Measurements from ENCODE around the gene SERGEF. TPM values are rescaled to one million over a fixed set of nuclear protein-coding genes. Genes with fewer than 3 reads are reported as not detected.

Gene SERGEF
- total RNA-seq, 1 experiment from 2014 or later, result 26.1 TPM

DNA sequence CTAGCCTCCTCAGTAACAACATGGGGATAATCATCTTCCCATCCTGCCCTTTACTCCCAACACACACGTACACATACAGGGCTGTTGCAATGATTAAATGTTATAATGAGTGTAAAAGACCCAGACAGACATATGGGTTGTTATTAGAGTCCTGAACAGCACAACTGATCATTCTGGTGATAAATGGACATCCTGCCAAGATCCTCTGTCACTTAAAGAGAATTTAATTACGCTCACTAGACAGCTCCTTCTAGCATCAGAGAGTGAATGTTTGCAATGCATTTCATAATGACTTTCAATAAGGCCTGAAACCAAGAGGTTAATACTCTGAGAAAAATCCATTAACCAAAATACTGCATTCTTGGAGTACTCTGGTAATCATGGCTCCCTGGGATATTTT lies 162.5 kb downstream of the SERGEF start:
- DNase-seq (ENCODE audit: unreplicated experiment), result no peak
- ChIA-PET CTCF (interaction anchor here (1.1 to 4.2 kb wide), 2 partner anchors 14 to 118 kb away, joined by 3 to 35 read pairs; no protein-coding TSS in a partner anchor), POLR2A (no interaction called here)
- TF ChIP-seq CTCF (IDR thresholded peaks at IDR 0.05; ENCODE audit: unreplicated experiment), result no peak
- Mint-ChIP-seq H3K27ac (ENCODE audit: low read depth, unreplicated experiment) (no peak overlapping the region), H3K4me3 (ENCODE audit: unreplicated experiment) (no peak overlapping the region), H3K27me3 (ENCODE audit: insufficient read depth, unreplicated experiment) (no peaks in the 10 kb centered on the region), H3K4me1 (ENCODE audit: insufficient read depth, unreplicated experiment) (peaks cover 15% of the 10 kb centered on the region), H3K36me3 (ENCODE audit: insufficient read depth, unreplicated experiment) (no peaks in the 10 kb centered on the region), H3K9me3 (ENCODE audit: unreplicated experiment) (no peaks in the 10 kb centered on the region)
- BruUV-seq (replicated peaks), result no TSS peak
- intact Hi-C loops (cut with micrococcal nuclease), result no loop called here

DNA sequence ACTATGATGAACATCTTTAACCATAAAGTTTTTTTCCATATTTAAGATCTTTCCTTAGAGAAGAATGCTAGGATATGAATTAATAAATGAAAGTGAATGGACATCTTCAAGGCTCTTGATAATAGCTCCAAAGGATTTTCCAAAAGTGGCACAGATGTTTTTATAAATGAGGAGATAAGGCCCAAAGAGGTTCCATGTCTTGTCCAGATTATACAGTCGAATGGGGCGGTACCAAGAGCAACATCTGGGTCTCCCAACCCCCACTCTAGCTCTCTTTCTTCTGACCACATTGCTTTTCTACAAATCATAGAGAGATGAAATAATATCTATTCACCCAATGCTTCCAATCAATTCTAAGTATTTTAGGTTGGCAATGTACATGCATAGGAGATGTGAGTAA lies 164.1 kb downstream of the SERGEF start:
- Mint-ChIP-seq H3K4me3 (ENCODE audit: unreplicated experiment) (no peak overlapping the region), H3K9me3 (ENCODE audit: unreplicated experiment) (no peaks in the 10 kb centered on the region), H3K4me1 (ENCODE audit: insufficient read depth, unreplicated experiment) (peaks cover 19% of the 10 kb centered on the region), H3K36me3 (ENCODE audit: insufficient read depth, unreplicated experiment) (no peaks in the 10 kb centered on the region), H3K27ac (ENCODE audit: low read depth, unreplicated experiment) (no peak overlapping the region), H3K27me3 (ENCODE audit: insufficient read depth, unreplicated experiment) (no peaks in the 10 kb centered on the region)
- intact Hi-C loops (cut with micrococcal nuclease), result loop anchor here (5.0 kb wide), 1 partner anchor 129 kb away; no protein-coding TSS in a partner anchor
- no peak for TF ChIP-seq CTCF (IDR thresholded peaks at IDR 0.05; ENCODE audit: unreplicated experiment)
- no TSS peak for BruUV-seq (replicated peaks)
- CTCF ChIA-PET, result interaction anchor here (3.1 to 4.2 kb wide), 2 partner anchors 16 to 117 kb away, joined by 18 to 35 read pairs; no protein-coding TSS in a partner anchor
- DNase-seq (ENCODE audit: unreplicated experiment), result no peak
- POLR2A ChIA-PET, result interaction anchor here (0.7 kb wide), 1 partner anchor 8 kb away, joined by 3 read pairs; no protein-coding TSS in a partner anchor

GRCh38 chr11:17846852-17847453 lies 165.9 kb downstream of the SERGEF start:
- POLR2A ChIA-PET, result no interaction called here
- BruUV-seq (replicated peaks), result no TSS peak
- intact Hi-C loops (cut with micrococcal nuclease), result loop anchor here (1.0 to 5.0 kb wide), 3 partner anchors 87 to 130 kb away; no protein-coding TSS in a partner anchor
- H3K9me3 Mint-ChIP-seq (ENCODE audit: unreplicated experiment), result no peaks in the 10 kb centered on the region
- TF ChIP-seq CTCF (IDR thresholded peaks at IDR 0.05; ENCODE audit: unreplicated experiment), result no peak
- H3K4me3 Mint-ChIP-seq (ENCODE audit: unreplicated experiment), result no peak overlapping the region
- H3K36me3 Mint-ChIP-seq (ENCODE audit: insufficient read depth, unreplicated experiment), result no peaks in the 10 kb centered on the region
- peak; percentile 58 for DNase-seq (ENCODE audit: unreplicated experiment)
- H3K4me1 Mint-ChIP-seq (ENCODE audit: insufficient read depth, unreplicated experiment), result peaks cover 13% of the 10 kb centered on the region
- no peak overlapping the region for H3K27ac Mint-ChIP-seq (ENCODE audit: low read depth, unreplicated experiment)
- CTCF ChIA-PET, result interaction anchor here (0.6 to 4.2 kb wide), 4 partner anchors 11 to 115 kb away, joined by 3 to 35 read pairs (median 10); no protein-coding TSS in a partner anchor
- no peaks in the 10 kb centered on the region for H3K27me3 Mint-ChIP-seq (ENCODE audit: insufficient read depth, unreplicated experiment)

DNA sequence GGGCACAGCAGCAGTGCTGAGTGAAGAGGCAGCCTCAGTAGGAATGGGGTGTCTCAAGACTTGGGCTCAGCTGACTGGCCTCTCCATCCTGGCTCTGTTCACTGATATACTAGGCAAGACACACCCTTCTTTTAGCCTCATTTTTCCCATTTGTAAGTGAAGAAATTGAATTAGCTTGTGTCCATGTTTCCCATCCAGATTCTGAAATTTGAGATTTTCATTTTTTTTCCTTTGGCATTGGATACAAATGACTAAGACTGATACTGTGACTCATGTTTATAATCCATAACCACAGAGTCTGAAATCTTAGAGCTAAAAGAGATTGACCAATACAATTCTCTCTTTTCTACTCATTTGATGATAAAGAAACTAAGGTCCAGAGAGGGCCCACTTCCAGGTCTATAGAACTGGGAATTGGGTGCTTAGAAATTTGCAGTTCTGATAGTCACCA lies 167.4 kb downstream of the SERGEF start:
- H3K4me3 Mint-ChIP-seq (ENCODE audit: unreplicated experiment), result no peak overlapping the region
- TF ChIP-seq CTCF (IDR thresholded peaks at IDR 0.05; ENCODE audit: unreplicated experiment), result no peak
- no peaks in the 10 kb centered on the region for H3K27me3 Mint-ChIP-seq (ENCODE audit: insufficient read depth, unreplicated experiment)
- no TSS peak for BruUV-seq (replicated peaks)
- H3K9me3 Mint-ChIP-seq (ENCODE audit: unreplicated experiment), result no peaks in the 10 kb centered on the region
- H3K4me1 Mint-ChIP-seq (ENCODE audit: insufficient read depth, unreplicated experiment), result peaks cover 14% of the 10 kb centered on the region
- intact Hi-C loops (cut with micrococcal nuclease), result loop anchor here (5.0 kb wide), 1 partner anchor 132 kb away; no protein-coding TSS in a partner anchor
- no peaks in the 10 kb centered on the region for H3K36me3 Mint-ChIP-seq (ENCODE audit: insufficient read depth, unreplicated experiment)
- POLR2A ChIA-PET, result interaction anchor here (0.9 kb wide), 3 partner anchors 17 to 35 kb away, joined by 3 to 4 read pairs (median 3); no protein-coding TSS in a partner anchor
- no peak overlapping the region for H3K27ac Mint-ChIP-seq (ENCODE audit: low read depth, unreplicated experiment)
- peak; percentile 88 for DNase-seq (ENCODE audit: unreplicated experiment)
- CTCF ChIA-PET, result interaction anchor here (0.6 to 3.1 kb wide), 10 partner anchors 9 to 248 kb away, joined by 3 to 25 read pairs (median 4); no protein-coding TSS in a partner anchor
